ENCODE measurements around the gene ABHD6. TPM values are rescaled to one million over a fixed set of nuclear protein-coding genes. Genes with fewer than 3 reads are reported as not detected.
"Not testable (repeated sequence)": the region's sequence is repeated elsewhere in the genome, so short reads cannot be mapped to it uniquely, and the experiment has no call there.

ABHD6 gene
- polyA plus RNA-seq, 3 donors: 7.3 to 11.6 (median 9.0) TPM

DNA sequence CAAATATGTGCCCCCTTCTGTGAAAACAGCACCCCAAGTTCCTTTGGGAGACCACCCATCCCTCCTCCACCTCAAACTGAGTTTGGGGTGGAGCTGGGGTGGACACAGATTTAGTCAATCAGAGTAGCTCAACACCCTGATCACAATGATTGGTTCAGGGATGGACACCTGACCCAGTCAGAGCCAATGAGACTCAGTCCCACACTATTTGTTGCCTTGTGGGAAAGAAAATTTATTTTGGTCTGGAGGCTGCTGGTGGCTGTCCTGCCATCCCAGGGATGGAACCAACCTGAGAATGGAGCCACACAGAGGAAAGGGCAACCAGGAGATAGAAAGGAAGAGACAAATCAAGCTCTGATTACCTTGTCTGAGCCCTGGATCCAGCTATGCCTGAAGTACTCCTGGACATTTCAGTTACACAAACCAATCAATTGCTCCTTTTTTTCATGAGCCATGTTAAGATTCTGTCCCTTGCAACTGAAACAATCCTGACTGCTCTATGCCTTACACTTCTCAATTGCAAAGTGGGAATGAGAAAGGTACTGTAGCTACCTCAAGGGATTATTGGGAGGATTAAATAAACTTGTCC lies 37.4 kb upstream of the ABHD6 start:
- no peak overlapping the region for H3K4me3 ChIP-seq (replicated peaks in 1 of 3; ENCODE audit: low read depth in 2 of 3, low read length in 3 of 3)
- no peaks in the 10 kb centered on the region for H4K20me1 ChIP-seq (ENCODE audit: insufficient read depth, low read length)
- no peak overlapping the region for H3K27ac Mint-ChIP-seq
- H3K4me1 Mint-ChIP-seq: peaks cover 23% of the 10 kb centered on the region
- no peak overlapping the region for H3K9ac ChIP-seq (ENCODE audit: insufficient read depth, low read length, poor library complexity, severe bottlenecking)
- DNase-seq: no peak
- TF ChIP-seq, protein P1, sequence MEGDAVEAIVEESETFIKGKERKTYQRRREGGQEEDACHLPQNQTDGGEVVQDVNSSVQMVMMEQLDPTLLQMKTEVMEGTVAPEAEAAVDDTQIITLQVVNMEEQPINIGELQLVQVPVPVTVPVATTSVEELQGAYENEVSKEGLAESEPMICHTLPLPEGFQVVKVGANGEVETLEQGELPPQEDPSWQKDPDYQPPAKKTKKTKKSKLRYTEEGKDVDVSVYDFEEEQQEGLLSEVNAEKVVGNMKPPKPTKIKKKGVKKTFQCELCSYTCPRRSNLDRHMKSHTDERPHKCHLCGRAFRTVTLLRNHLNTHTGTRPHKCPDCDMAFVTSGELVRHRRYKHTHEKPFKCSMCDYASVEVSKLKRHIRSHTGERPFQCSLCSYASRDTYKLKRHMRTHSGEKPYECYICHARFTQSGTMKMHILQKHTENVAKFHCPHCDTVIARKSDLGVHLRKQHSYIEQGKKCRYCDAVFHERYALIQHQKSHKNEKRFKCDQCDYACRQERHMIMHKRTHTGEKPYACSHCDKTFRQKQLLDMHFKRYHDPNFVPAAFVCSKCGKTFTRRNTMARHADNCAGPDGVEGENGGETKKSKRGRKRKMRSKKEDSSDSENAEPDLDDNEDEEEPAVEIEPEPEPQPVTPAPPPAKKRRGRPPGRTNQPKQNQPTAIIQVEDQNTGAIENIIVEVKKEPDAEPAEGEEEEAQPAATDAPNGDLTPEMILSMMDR (IDR thresholded peaks at IDR 0.05): no peak
- no peaks in the 10 kb centered on the region for H3K79me2 ChIP-seq (ENCODE audit: insufficient read depth, low read length)
- no peaks in the 10 kb centered on the region for H3K27me3 ChIP-seq (ENCODE audit: control insufficient read depth in 2 of 2, insufficient read depth in 2 of 2, low read length in 2 of 2)
- H3K27ac ChIP-seq (ENCODE audit: low read depth in 1 of 2, low read length in 2 of 2): no peak overlapping the region
- H3K9me3 Mint-ChIP-seq: peaks cover 0 to 10% (median 4%) of the 10 kb centered on the region in 7 donors
- H3K4me2 ChIP-seq (replicated peaks; ENCODE audit: extremely low read depth, low read length, poor library complexity, severe bottlenecking): no peak overlapping the region
- peaks cover 21 to 22% of the 10 kb centered on the region in 2 donors for H3K4me1 ChIP-seq (ENCODE audit: control insufficient read depth in 1 of 2, insufficient read depth in 2 of 2, low read length in 2 of 2)
- no peak overlapping the region for H2AFZ ChIP-seq (ENCODE audit: insufficient read depth, low read depth, low read length, poor library complexity, severe bottlenecking)
- no peaks in the 10 kb centered on the region for H3K36me3 ChIP-seq (replicated peaks in 1 of 2; ENCODE audit: control insufficient read depth in 1 of 2, insufficient read depth in 2 of 2, low read length in 2 of 2)
- no peak overlapping the region for H3K4me3 Mint-ChIP-seq
- intact Hi-C loops (cut with micrococcal nuclease): no loop called here
- no peaks in the 10 kb centered on the region for H3K36me3 Mint-ChIP-seq
- H3K9me3 ChIP-seq (replicated peaks in 1 of 2; ENCODE audit: control insufficient read depth in 1 of 2, insufficient read depth in 1 of 2, low read length in 2 of 2): no peaks in the 10 kb centered on the region
- H3K27me3 Mint-ChIP-seq (ENCODE audit: low read depth in 3 of 3): peaks cover 0 to 2% (median 0%) of the 10 kb centered on the region in 3 donors

DNA sequence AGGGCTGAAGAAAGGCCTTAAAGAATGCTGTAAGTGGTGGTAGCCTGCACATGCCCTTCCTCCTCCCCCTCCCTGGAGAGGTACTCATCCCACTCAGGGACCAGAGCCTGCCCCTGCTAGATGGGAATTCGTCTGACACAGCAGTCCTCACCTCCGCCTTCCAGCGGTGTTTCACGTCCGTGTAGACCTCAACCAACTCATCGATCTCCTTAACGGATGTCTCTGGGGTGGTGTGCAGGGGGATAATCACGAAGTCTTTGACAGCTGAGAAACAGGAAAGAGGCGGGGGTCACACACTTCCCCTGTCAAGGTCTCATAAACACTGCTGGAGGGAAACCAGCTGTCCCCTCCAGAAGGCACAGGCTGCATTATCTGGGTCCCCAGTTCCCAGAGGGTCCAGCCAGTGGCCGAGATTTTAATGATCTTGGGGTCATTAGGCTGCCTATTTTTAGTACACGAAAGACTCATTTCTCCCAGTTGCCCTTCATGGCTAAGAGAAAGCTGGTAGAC lies 36.7 kb upstream of the ABHD6 start:
- Histone ChIP-seq H3K9ac (ENCODE audit: insufficient read depth, low read length, poor library complexity, severe bottlenecking) (peak overlapping the region; percentile 30), H3K4me1 (ENCODE audit: control insufficient read depth in 1 of 2, insufficient read depth in 2 of 2, low read length in 2 of 2) (peaks cover 20 to 22% of the 10 kb centered on the region in 2 donors), H2AFZ (ENCODE audit: insufficient read depth, low read depth, low read length, poor library complexity, severe bottlenecking) (no peak overlapping the region), H4K20me1 (ENCODE audit: insufficient read depth, low read length) (no peaks in the 10 kb centered on the region), H3K27ac (ENCODE audit: low read depth in 1 of 2, low read length in 2 of 2) (no peak overlapping the region), H3K79me2 (ENCODE audit: insufficient read depth, low read length) (no peaks in the 10 kb centered on the region), H3K4me2 (replicated peaks; ENCODE audit: extremely low read depth, low read length, poor library complexity, severe bottlenecking) (no peak overlapping the region), H3K27me3 (ENCODE audit: control insufficient read depth in 2 of 2, insufficient read depth in 2 of 2, low read length in 2 of 2) (no peaks in the 10 kb centered on the region), H3K4me3 (replicated peaks in 1 of 3; ENCODE audit: low read depth in 2 of 3, low read length in 3 of 3) (no peak overlapping the region), H3K36me3 (replicated peaks in 1 of 2; ENCODE audit: control insufficient read depth in 1 of 2, insufficient read depth in 2 of 2, low read length in 2 of 2) (no peaks in the 10 kb centered on the region), H3K9me3 (replicated peaks in 1 of 2; ENCODE audit: control insufficient read depth in 1 of 2, insufficient read depth in 1 of 2, low read length in 2 of 2) (no peaks in the 10 kb centered on the region)
- no peak for DNase-seq
- H3K4me1 Mint-ChIP-seq: peaks cover 23% of the 10 kb centered on the region
- H3K27me3 Mint-ChIP-seq (ENCODE audit: low read depth in 3 of 3): peaks cover 0 to 5% (median 2%) of the 10 kb centered on the region in 3 donors
- WGBS (ENCODE audit: insufficient coverage): 7% methylated on average over 3 of the region's 11 CpGs
- peaks cover 0 to 10% (median 4%) of the 10 kb centered on the region in 7 donors for H3K9me3 Mint-ChIP-seq
- peak overlapping the region in 1 of 2 donors; percentile 30 for H3K4me3 Mint-ChIP-seq
- intact Hi-C loops (cut with micrococcal nuclease): no loop called here
- no peaks in the 10 kb centered on the region for H3K36me3 Mint-ChIP-seq
- TF ChIP-seq, protein P1 (IDR thresholded peaks at IDR 0.05): no peak
- no peak overlapping the region for H3K27ac Mint-ChIP-seq

DNA sequence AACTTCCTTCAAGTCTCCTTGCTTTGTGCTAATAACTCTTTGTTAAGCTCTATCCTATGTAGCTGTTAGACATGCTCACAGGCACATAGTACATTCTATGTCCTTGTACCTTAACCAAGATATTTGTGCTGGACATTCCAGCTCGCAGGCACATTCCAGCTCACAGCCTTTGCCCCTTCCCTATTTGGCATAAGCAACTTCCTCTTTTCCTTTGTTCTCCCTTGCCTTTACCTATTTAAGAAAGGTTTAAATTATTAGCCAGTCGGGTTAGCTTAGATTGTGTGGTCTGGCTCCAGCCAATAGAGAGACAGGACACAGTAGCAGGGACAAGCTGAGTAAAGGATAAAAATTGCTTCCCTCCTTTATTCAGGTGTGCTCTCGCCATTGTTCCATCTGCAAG lies 36.1 kb upstream of the ABHD6 start:
- H3K27me3 Mint-ChIP-seq (ENCODE audit: low read depth in 3 of 3); H3K27ac ChIP-seq (ENCODE audit: low read depth in 1 of 2, low read length in 2 of 2): not testable (repeated sequence)
- peaks cover 15 to 18% of the 10 kb centered on the region in 2 donors for H3K4me1 ChIP-seq (ENCODE audit: control insufficient read depth in 1 of 2, insufficient read depth in 2 of 2, low read length in 2 of 2)

More for the DNA sequence above, 36.1 kb upstream of the ABHD6 start:
- H3K4me3 Mint-ChIP-seq; intact Hi-C loops (cut with micrococcal nuclease); H3K4me2 ChIP-seq (replicated peaks; ENCODE audit: extremely low read depth, low read length, poor library complexity, severe bottlenecking); H2AFZ ChIP-seq (ENCODE audit: insufficient read depth, low read depth, low read length, poor library complexity, severe bottlenecking); H3K9me3 ChIP-seq (replicated peaks in 1 of 2; ENCODE audit: control insufficient read depth in 1 of 2, insufficient read depth in 1 of 2, low read length in 2 of 2); H3K79me2 ChIP-seq (ENCODE audit: insufficient read depth, low read length); H3K4me3 ChIP-seq (replicated peaks in 1 of 3; ENCODE audit: low read depth in 2 of 3, low read length in 3 of 3); H3K27me3 ChIP-seq (ENCODE audit: control insufficient read depth in 2 of 2, insufficient read depth in 2 of 2, low read length in 2 of 2); H3K36me3 ChIP-seq (replicated peaks in 1 of 2; ENCODE audit: control insufficient read depth in 1 of 2, insufficient read depth in 2 of 2, low read length in 2 of 2); H4K20me1 ChIP-seq (ENCODE audit: insufficient read depth, low read length); H3K9ac ChIP-seq (ENCODE audit: insufficient read depth, low read length, poor library complexity, severe bottlenecking); H3K36me3 Mint-ChIP-seq: not testable (repeated sequence)
- peak overlapping the region in 2 of 7 donors; percentile 32 to 61 for H3K27ac Mint-ChIP-seq
- H3K4me1 Mint-ChIP-seq: peaks cover 23% of the 10 kb centered on the region
- peaks cover 0 to 10% (median 4%) of the 10 kb centered on the region in 7 donors for H3K9me3 Mint-ChIP-seq
- peak in 2 of 3 donors; percentile 23 to 39 for DNase-seq
- no CpG with 5 or more reads among the region's 3 CpGs for WGBS (ENCODE audit: insufficient coverage)

Measured in CD14-positive monocyte (primary cell).